Measurements from ENCODE around the gene POLR2H.

The POLR2H gene

DNA sequence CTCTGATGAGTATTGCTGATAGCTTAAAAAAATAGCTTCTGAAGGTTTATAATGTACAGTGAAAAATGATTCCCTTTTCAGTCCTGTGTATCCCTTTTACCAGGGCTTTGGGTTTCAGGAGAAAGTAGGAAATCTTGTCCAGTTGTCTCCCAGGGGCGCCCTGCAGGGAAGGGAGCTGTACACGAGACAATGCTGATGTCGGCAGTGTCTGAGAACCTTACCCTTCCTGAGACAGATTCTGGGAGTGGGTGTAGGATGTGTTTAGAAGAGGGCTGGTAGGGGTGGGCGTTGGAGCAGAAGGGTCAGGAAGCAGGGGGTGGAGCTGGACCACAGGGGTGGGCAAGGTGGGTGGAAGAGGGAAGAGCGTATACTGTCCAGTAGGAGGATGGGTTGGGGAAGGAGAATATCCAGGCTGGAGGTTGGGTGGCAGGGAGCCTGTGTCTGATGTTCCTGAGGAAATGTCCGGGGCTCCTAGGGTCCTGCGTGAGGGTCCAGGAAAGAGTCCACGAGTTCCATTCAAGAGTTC is 10.8 kb downstream of the POLR2H start:
- no peak overlapping the region for H3K4me3 ChIP-seq (ENCODE audit: low read length)
- TF ChIP-seq, protein P1, sequence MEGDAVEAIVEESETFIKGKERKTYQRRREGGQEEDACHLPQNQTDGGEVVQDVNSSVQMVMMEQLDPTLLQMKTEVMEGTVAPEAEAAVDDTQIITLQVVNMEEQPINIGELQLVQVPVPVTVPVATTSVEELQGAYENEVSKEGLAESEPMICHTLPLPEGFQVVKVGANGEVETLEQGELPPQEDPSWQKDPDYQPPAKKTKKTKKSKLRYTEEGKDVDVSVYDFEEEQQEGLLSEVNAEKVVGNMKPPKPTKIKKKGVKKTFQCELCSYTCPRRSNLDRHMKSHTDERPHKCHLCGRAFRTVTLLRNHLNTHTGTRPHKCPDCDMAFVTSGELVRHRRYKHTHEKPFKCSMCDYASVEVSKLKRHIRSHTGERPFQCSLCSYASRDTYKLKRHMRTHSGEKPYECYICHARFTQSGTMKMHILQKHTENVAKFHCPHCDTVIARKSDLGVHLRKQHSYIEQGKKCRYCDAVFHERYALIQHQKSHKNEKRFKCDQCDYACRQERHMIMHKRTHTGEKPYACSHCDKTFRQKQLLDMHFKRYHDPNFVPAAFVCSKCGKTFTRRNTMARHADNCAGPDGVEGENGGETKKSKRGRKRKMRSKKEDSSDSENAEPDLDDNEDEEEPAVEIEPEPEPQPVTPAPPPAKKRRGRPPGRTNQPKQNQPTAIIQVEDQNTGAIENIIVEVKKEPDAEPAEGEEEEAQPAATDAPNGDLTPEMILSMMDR (conservative IDR thresholded peaks at IDR 0.05; ENCODE audit: low read length): no peak
- no peak for DNase-seq (ENCODE audit: low read depth)

DNA sequence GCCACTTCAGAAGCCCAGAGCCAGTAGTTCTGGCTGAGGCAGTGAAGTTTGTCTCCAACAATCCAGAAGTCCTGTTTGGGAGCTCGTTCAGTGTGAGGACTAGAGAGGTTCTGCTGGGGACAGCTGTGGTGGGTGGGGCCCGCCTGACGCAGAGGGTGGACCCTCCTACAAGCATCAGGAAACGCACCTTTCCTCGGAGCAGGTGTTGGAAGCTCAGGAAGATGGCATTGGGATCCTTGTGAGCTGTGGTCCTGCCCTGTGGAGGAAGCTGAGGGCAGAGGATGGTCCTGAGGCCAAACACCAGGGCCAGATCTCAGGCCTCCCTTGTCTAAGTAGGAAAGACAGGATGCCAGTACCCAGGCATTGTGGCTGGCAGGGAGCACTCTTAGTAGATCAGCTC is 11.4 kb downstream of the POLR2H start:
- TF ChIP-seq, protein P1 (conservative IDR thresholded peaks at IDR 0.05; ENCODE audit: low read length): no peak
- DNase-seq (ENCODE audit: low read depth): no peak
- H3K4me3 ChIP-seq (ENCODE audit: low read length): no peak overlapping the region

DNA sequence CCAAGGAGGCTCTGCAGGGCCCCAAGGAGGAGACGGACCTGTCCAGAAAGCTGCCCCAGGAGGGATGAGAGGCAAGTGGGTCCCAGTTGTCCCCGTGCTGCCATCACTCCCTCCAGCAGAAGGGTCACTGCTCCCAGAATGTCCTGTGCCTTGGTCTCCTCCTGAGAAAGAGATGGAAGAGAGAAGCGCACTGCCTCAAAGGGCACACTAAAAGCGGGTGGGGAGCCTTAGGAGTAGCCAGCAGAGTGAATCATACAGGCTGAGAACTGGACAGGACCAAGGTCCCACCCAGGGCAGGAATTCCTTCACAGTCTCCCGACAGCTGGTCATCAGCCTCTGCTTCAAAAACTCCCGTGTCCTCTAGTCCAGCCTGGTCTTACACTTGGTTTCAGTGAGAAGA is 11.9 kb downstream of the POLR2H start:
- TF ChIP-seq, protein P1 (conservative IDR thresholded peaks at IDR 0.05; ENCODE audit: low read length): no peak
- DNase-seq (ENCODE audit: low read depth): peak; percentile 60
- H3K4me3 ChIP-seq (ENCODE audit: low read length): no peak overlapping the region

DNA sequence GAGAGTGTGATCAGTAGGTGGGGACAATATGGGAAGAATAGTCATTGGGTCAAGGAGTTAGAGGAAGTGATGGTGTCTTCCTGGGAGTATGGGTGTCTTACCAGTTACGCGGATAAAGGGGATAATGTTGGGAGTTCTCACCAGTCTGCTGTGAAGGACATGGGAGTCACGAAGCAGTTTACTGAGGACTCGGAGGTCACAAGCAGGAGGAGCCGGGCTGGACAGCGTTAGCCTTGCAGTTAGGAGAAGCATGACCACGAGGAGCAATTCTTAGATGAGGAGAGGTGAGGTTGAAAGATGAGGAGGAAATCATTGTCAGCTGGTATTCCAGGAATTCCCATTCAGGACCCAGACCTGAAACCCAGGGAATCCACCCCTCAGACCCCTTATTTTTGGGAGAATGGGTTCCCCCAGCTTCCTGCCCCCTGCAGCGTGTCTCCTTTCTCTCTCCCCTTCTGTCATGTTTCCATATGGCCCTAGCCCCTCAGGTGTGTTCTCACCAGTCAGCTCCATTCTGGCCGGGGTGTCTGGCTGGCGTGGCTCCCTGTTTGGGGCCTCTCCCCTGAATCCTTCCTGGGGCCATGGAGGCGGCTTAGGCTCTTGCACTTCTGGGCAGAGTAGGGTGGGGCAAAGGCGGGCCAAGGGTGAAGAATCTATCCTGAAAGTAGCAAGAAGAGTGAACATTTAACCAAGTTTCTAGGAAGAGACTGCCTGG is 14.4 kb downstream of the POLR2H start:
- H3K4me3 ChIP-seq (ENCODE audit: low read length): no peak overlapping the region
- DNase-seq (ENCODE audit: low read depth): no peak
- TF ChIP-seq, protein P1 (conservative IDR thresholded peaks at IDR 0.05; ENCODE audit: low read length): no peak

DNA sequence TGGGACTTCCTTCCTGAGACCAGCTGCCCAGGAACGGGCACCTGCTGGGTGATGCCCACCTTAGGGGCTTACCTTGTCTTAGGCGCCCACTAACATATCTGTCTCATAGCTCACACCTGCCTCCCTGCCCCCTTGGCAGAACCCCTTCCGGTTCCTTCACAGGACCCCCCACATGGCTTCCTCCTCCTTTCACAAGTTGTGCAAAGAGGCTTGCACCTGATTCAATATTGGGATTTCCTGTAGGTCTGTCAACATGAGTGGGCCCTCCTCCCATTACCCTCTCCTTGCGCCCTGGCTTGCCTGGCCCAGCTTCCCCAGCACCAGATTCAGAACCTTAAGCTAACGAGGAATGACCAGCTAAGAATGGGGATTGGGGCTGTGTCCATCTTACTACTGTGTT is 15.9 kb downstream of the POLR2H start:
- TF ChIP-seq, protein P1 (conservative IDR thresholded peaks at IDR 0.05; ENCODE audit: low read length): no peak
- no peak overlapping the region for H3K4me3 ChIP-seq (ENCODE audit: low read length)

DNA sequence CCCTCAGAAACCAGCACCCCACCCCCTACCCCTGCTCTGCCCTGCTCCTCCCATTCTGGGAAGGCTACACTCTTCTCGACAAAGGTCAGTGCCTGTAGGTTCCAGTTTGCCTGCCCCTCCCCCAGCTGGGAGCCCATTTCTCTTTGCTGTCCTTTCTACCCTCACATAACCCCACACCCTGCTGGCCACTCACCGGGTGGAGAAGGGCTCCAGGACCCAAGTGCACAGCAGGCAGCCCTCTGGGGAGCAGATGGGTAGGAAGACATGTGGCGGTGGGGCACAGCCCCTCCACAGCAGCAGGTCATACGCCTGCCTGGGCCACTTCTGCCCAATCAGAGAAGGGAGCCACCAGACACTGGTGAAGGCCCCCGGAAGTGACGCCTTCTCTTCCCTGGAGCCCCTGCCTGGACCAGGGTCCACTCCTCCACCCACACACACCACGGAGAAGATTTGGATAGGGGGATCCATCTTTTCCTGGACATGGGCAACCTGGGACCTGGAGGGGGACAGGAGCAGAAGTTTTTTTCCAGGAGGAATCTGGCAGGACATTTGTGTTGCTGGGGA is 16.5 kb downstream of the POLR2H start, which contains the start of gene THPO:
Gene THPO (minus strand): TSS at position 326 of the 564 bp plus-strand sequence. CDS start 1,948 bp downstream, outside the sequence.
- TF ChIP-seq, protein P1 (conservative IDR thresholded peaks at IDR 0.05; ENCODE audit: low read length): no peak
- H3K4me3 ChIP-seq (ENCODE audit: low read length): no peak within 1 kb of the TSS
- DNase-seq (ENCODE audit: low read depth): no peak

More for the DNA sequence above, 15.9 kb downstream of the POLR2H start:
- no peak for DNase-seq (ENCODE audit: low read depth)
